T-helper 9 cell (primary cell): ENCODE results near the gene LPXN.

Source experiments
- DNase-seq: peaks from one replicate; pipeline ENCODE4 v3.0.0-alpha.2; 2020

LPXN gene

GRCh38 chr11:58511636-58512035, 64.0 kb downstream of the LPXN start:
- DNase-seq = no peak

- DNase-seq = no peak
These were observed 65.9 kb downstream of the LPXN start for GRCh38 chr11:58509748-58510147.

- DNase-seq = no peak
These were observed 66.8 kb downstream of the LPXN start for GRCh38 chr11:58508814-58509213.

- DNase-seq = no peak
These were observed 67.7 kb downstream of the LPXN start, which contains the start of gene OR5B21 for GRCh38 chr11:58508005-58508404. OR5B21 (minus strand) TSS chr11:58508105; CDS start chr11:58508105, 0 bp downstream.

GRCh38 chr11:58507355-58507754, 68.3 kb downstream of the LPXN start:
- DNase-seq = no peak

GRCh38 chr11:58506935-58507334, 68.7 kb downstream of the LPXN start:
- no peak for DNase-seq

- DNase-seq = no peak
These were observed 69.8 kb downstream of the LPXN start for GRCh38 chr11:58505849-58506248.

- DNase-seq = no peak
These were observed 71.4 kb downstream of the LPXN start for GRCh38 chr11:58504232-58504631.

- no peak for DNase-seq
These were observed 72.2 kb downstream of the LPXN start for GRCh38 chr11:58503361-58503856.

GRCh38 chr11:58502004-58502403, 73.7 kb downstream of the LPXN start:
- no peak for DNase-seq

- DNase-seq = no peak
These were observed 77.2 kb downstream of the LPXN start for GRCh38 chr11:58498464-58498863.

- DNase-seq = no peak
These were observed 77.7 kb downstream of the LPXN start for GRCh38 chr11:58497951-58498350.

GRCh38 chr11:58495906-58496305, 79.8 kb downstream of the LPXN start:
- DNase-seq = no peak

- no peak for DNase-seq
These were observed 81.6 kb downstream of the LPXN start for GRCh38 chr11:58494101-58494500.

- DNase-seq = no peak
These were observed 82.0 kb downstream of the LPXN start for GRCh38 chr11:58493676-58494075.

- no peak for DNase-seq
These were observed 84.8 kb downstream of the LPXN start for GRCh38 chr11:58490827-58491226.

GRCh38 chr11:58487170-58487569, 88.5 kb downstream of the LPXN start:
- DNase-seq = no peak

GRCh38 chr11:58485961-58486360, 89.7 kb downstream of the LPXN start:
- DNase-seq = no peak
